H1 (cell line): Measurements from ENCODE around the gene MPV17L2. TPM values are rescaled to one million over a fixed set of nuclear protein-coding genes. Genes with fewer than 3 reads are reported as not detected.

Experiments
- POU5F1 ChIP-seq: IDR thresholded peaks from 2 replicates; pipeline ENCODE4 v1.6.1; 2011; ENCODE audit warnings: low read depth, mild to moderate bottlenecking, low read length, moderate library complexity
- polyA plus RNA-seq, 7 experiments: library from polyadenylated mRNA; depleted of rRNA in 3 of 7; stranded (reverse) in 5 of 7; unstranded in 2 of 7; fragments of >200 nt in 5 of 7; fragments of 200-250 nt in 2 of 7; gene quantifications; 1 replicate in 5 of 7; 2 replicates in 1 of 7; 4 replicates in 1 of 7; pipeline versions ENCODE4 v1.2.1 to v1.2.3, GENCODE V29; 2011 to 2013; ENCODE audit warnings: missing spikeins in 2 of 7, mixed read lengths in 2 of 7
- total RNA-seq: library from RNA; stranded (reverse); fragmentation: NEBNext Ultra II Directional; extraction: Animal tissue kit (Norgen Biotek cat#: 25700); gene quantifications from 2 replicates; pipeline ENCODE4 v1.2.1, GENCODE V29; 2021
- TF ChIP-seq, protein P1 (sequence below), 3 experiments: IDR thresholded peaks; 1 replicate in 2 of 3; 2 replicates in 1 of 3; pipeline versions ENCODE4 v1.5.1 to v1.6.1; 2011; ENCODE audit warnings: low read length in 3 of 3, mild to moderate bottlenecking in 3 of 3, inconsistent platforms in 2 of 3, low read depth in 1 of 3, moderate library complexity in 1 of 3; ENCODE audit not compliant: insufficient read depth in 1 of 3; ENCODE audit errors: control extremely low read depth in 1 of 3

MPV17L2 gene
- total and polyA plus RNA-seq, 2 of the 8 experiments (the other 6 are each of a cell fraction or from before 2014, with no cell fraction given) = 24.2 to 82.6 TPM

DNA sequence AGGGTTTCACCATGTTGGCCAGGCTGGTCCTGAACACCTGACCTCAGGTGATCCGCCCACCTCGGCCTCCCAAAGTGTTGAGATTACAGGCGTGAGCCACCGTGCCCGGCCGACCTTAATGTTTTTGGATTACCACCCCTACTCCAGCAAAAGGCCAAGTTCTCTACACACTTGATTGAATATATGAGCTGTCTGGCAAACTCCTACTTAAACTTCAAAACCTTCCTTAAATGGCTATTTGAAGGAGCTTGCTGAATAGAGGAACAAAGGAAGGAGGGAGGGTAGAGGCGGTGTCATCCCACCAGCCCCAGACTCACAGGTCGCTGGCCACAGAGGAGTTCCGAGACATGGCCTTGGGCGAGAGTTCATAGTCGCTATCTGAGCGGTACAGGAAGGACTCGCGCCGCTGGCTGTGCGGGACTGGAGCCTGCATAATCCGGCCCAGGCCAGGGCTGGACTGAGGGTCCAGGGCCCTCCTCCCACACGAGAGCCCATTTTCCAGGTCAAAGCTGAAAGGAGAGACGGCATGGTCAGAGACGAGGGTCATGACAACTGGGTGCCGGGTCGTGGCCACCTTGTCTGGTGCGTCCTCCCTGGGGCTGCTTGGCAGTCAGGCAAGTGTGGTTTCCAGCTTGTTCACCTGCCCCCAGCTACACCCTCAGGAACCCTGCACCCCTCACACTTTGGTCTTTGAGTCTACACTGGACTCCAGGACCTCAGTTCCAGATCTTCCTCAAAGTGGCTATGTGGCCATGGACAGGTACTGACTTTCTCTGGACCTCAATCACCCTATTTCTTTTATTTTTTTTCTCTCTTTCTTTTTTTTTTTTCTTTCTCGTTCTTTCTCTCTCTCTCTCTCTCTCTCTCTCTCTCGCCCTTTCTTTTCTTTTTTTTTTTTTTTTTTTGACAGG, 29.1 kb downstream of the MPV17L2 start (continued):
- TF ChIP-seq, protein P1, sequence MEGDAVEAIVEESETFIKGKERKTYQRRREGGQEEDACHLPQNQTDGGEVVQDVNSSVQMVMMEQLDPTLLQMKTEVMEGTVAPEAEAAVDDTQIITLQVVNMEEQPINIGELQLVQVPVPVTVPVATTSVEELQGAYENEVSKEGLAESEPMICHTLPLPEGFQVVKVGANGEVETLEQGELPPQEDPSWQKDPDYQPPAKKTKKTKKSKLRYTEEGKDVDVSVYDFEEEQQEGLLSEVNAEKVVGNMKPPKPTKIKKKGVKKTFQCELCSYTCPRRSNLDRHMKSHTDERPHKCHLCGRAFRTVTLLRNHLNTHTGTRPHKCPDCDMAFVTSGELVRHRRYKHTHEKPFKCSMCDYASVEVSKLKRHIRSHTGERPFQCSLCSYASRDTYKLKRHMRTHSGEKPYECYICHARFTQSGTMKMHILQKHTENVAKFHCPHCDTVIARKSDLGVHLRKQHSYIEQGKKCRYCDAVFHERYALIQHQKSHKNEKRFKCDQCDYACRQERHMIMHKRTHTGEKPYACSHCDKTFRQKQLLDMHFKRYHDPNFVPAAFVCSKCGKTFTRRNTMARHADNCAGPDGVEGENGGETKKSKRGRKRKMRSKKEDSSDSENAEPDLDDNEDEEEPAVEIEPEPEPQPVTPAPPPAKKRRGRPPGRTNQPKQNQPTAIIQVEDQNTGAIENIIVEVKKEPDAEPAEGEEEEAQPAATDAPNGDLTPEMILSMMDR (IDR thresholded peaks at IDR 0.05; ENCODE audit: control extremely low read depth in 1 of 3, insufficient read depth in 1 of 3, low read depth in 1 of 3, low read length in 3 of 3) = no peak
- TF ChIP-seq POU5F1 = no peak
